ENCODE results near the gene MACROD2. TPM values are rescaled to one million over a fixed set of nuclear protein-coding genes. Genes with fewer than 3 reads are reported as not detected.

MACROD2 gene
- total RNA-seq, 1 donor from 2014 or later: 2.4 TPM

DNA sequence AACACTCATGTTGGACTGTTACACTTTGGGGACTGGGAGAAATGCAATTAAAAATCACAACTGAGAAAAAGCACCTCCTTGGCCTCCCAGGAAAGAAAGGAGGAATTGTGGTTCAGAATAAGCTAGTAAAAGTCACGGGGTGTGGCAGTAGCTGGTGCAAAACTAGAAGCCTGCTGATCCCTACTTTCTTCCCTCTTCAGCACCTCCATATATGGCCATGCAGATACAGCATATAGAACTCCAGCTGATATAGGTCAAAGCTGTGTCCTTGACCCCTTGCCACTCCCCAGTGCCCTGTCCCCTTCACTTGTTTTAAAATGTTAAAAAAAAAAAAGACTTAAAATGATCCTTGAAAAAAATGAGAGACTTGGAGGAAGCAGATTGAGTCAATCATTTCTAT is 347.6 kb downstream of the MACROD2 start:
- Histone ChIP-seq H4K20me1 (ENCODE audit: insufficient read depth, low read length) (no peaks in the 10 kb centered on the region), H3K79me2 (ENCODE audit: insufficient read depth, low read length) (no peaks in the 10 kb centered on the region), H3K9ac (ENCODE audit: low read length) (no peak overlapping the region), H3K9me3 (ENCODE audit: insufficient read depth, low read depth, low read length) (no peaks in the 10 kb centered on the region), H2AFZ (ENCODE audit: low read depth, low read length) (no peak overlapping the region), H3K4me2 (ENCODE audit: low read length) (no peak overlapping the region), H3K36me3 (ENCODE audit: insufficient read depth, low read length) (no peaks in the 10 kb centered on the region), H3K4me1 (ENCODE audit: insufficient read depth, low read length) (no peaks in the 10 kb centered on the region), H3K27me3 (ENCODE audit: insufficient read depth, low read length) (no peaks in the 10 kb centered on the region), H3K27ac (ENCODE audit: low read depth, low read length) (no peak overlapping the region), H3K4me3 (ENCODE audit: insufficient read depth, low read depth, low read length) (no peak overlapping the region)
- Mint-ChIP-seq H3K4me3 (ENCODE audit: unreplicated experiment) (no peak overlapping the region), H3K36me3 (ENCODE audit: low read depth, unreplicated experiment) (no peaks in the 10 kb centered on the region), H3K9me3 (ENCODE audit: unreplicated experiment) (no peaks in the 10 kb centered on the region), H3K27me3 (ENCODE audit: low read depth, unreplicated experiment) (no peaks in the 10 kb centered on the region), H3K27ac (ENCODE audit: unreplicated experiment) (no peak overlapping the region), H3K4me1 (ENCODE audit: low read depth, unreplicated experiment) (peaks cover 6% of the 10 kb centered on the region)
- TF ChIP-seq, protein P1, sequence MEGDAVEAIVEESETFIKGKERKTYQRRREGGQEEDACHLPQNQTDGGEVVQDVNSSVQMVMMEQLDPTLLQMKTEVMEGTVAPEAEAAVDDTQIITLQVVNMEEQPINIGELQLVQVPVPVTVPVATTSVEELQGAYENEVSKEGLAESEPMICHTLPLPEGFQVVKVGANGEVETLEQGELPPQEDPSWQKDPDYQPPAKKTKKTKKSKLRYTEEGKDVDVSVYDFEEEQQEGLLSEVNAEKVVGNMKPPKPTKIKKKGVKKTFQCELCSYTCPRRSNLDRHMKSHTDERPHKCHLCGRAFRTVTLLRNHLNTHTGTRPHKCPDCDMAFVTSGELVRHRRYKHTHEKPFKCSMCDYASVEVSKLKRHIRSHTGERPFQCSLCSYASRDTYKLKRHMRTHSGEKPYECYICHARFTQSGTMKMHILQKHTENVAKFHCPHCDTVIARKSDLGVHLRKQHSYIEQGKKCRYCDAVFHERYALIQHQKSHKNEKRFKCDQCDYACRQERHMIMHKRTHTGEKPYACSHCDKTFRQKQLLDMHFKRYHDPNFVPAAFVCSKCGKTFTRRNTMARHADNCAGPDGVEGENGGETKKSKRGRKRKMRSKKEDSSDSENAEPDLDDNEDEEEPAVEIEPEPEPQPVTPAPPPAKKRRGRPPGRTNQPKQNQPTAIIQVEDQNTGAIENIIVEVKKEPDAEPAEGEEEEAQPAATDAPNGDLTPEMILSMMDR (IDR thresholded peaks at IDR 0.05; ENCODE audit: insufficient read depth, low read depth, low read length): no peak
- TF ChIP-seq EZH2 (IDR thresholded peaks at IDR 0.05; ENCODE audit: insufficient read depth, low read length): no peak
- FAIRE-seq: no peak
- no peak for DNase-seq (ENCODE audit: low read depth)

DNA sequence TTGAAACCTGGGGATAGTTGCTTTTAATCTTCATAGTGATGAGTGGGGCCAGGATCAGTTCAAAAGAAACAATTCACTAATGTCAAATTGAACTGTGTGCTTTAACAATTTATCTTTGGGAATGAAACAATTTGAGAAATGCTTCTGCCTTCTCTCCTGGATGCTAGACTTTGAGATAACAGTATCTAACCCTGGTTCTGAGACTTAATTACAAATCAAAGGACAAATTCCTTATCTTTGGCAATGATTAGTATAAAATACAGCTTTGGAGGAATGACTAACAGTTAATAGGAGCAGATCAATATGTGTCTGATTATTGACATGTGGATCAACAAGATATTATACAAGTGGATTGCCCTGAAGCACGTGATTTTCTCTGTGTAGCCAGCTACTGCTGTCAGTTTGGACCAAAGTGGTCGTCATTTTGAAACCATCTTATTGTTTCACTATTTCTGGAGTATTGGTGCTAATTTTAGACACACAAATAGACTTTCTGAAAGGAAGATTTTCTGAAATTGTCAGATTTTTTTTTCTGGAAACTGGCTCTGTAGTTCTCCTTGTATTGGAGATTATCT is 348.3 kb downstream of the MACROD2 start:
- H3K79me2 ChIP-seq (ENCODE audit: insufficient read depth, low read length): no peaks in the 10 kb centered on the region
- no peaks in the 10 kb centered on the region for H3K4me1 ChIP-seq (ENCODE audit: insufficient read depth, low read length)
- no peaks in the 10 kb centered on the region for H4K20me1 ChIP-seq (ENCODE audit: insufficient read depth, low read length)
- no peaks in the 10 kb centered on the region for H3K36me3 ChIP-seq (ENCODE audit: insufficient read depth, low read length)
- Mint-ChIP-seq H3K4me1 (ENCODE audit: low read depth, unreplicated experiment) (peaks cover 6% of the 10 kb centered on the region), H3K4me3 (ENCODE audit: unreplicated experiment) (no peak overlapping the region), H3K27me3 (ENCODE audit: low read depth, unreplicated experiment) (no peaks in the 10 kb centered on the region), H3K9me3 (ENCODE audit: unreplicated experiment) (no peaks in the 10 kb centered on the region), H3K36me3 (ENCODE audit: low read depth, unreplicated experiment) (no peaks in the 10 kb centered on the region), H3K27ac (ENCODE audit: unreplicated experiment) (no peak overlapping the region)
- FAIRE-seq: no peak
- H3K4me2 ChIP-seq (ENCODE audit: low read length): no peak overlapping the region
- no peak overlapping the region for H2AFZ ChIP-seq (ENCODE audit: low read depth, low read length)
- no peak overlapping the region for H3K27ac ChIP-seq (ENCODE audit: low read depth, low read length)
- no peak for DNase-seq (ENCODE audit: low read depth)
- H3K9ac ChIP-seq (ENCODE audit: low read length): no peak overlapping the region
- H3K4me3 ChIP-seq (ENCODE audit: insufficient read depth, low read depth, low read length): no peak overlapping the region
- TF ChIP-seq EZH2 (IDR thresholded peaks at IDR 0.05; ENCODE audit: insufficient read depth, low read length): no peak
- TF ChIP-seq, protein P1 (IDR thresholded peaks at IDR 0.05; ENCODE audit: insufficient read depth, low read depth, low read length): no peak
- H3K27me3 ChIP-seq (ENCODE audit: insufficient read depth, low read length): no peaks in the 10 kb centered on the region
- no peaks in the 10 kb centered on the region for H3K9me3 ChIP-seq (ENCODE audit: insufficient read depth, low read depth, low read length)

DNA sequence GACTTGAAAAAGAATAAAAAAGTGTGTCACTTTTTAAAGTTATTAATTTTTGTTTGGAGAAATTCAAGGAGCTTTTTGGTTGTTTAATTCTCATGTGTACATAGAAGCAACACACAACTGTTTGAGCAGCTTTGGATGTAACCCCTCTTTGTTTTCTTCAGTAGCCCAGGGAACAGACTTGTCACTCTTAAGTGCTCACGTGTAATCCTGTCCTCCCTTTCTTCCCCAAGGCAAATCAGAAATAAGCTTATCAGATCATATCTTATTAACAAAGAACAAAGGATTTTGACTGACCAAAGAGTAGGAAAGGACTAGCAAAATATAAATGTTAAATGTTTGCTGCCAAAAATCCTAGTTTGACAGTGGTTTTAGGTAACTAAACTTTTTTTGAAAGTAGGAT is 349.4 kb downstream of the MACROD2 start:
- H3K4me2 ChIP-seq (ENCODE audit: low read length): no peak overlapping the region
- no peak for TF ChIP-seq EZH2 (IDR thresholded peaks at IDR 0.05; ENCODE audit: insufficient read depth, low read length)
- TF ChIP-seq, protein P1 (IDR thresholded peaks at IDR 0.05; ENCODE audit: insufficient read depth, low read depth, low read length): no peak
- no peaks in the 10 kb centered on the region for H3K9me3 ChIP-seq (ENCODE audit: insufficient read depth, low read depth, low read length)
- no peak overlapping the region for H3K9ac ChIP-seq (ENCODE audit: low read length)
- H4K20me1 ChIP-seq (ENCODE audit: insufficient read depth, low read length): no peaks in the 10 kb centered on the region
- H3K79me2 ChIP-seq (ENCODE audit: insufficient read depth, low read length): no peaks in the 10 kb centered on the region
- H3K36me3 Mint-ChIP-seq (ENCODE audit: low read depth, unreplicated experiment): no peaks in the 10 kb centered on the region
- H3K4me3 Mint-ChIP-seq (ENCODE audit: unreplicated experiment): no peak overlapping the region
- no peak overlapping the region for H3K27ac Mint-ChIP-seq (ENCODE audit: unreplicated experiment)
- H3K4me3 ChIP-seq (ENCODE audit: insufficient read depth, low read depth, low read length): no peak overlapping the region
- FAIRE-seq (no peak), DNase-seq (ENCODE audit: low read depth) (no peak)
- no peaks in the 10 kb centered on the region for H3K9me3 Mint-ChIP-seq (ENCODE audit: unreplicated experiment)
- no peaks in the 10 kb centered on the region for H3K27me3 Mint-ChIP-seq (ENCODE audit: low read depth, unreplicated experiment)
- H3K4me1 ChIP-seq (ENCODE audit: insufficient read depth, low read length): no peaks in the 10 kb centered on the region
- H3K27ac ChIP-seq (ENCODE audit: low read depth, low read length): no peak overlapping the region
- H3K27me3 ChIP-seq (ENCODE audit: insufficient read depth, low read length): no peaks in the 10 kb centered on the region
- no peak overlapping the region for H2AFZ ChIP-seq (ENCODE audit: low read depth, low read length)
- peaks cover 6% of the 10 kb centered on the region for H3K4me1 Mint-ChIP-seq (ENCODE audit: low read depth, unreplicated experiment)
- no peaks in the 10 kb centered on the region for H3K36me3 ChIP-seq (ENCODE audit: insufficient read depth, low read length)
